ENCODE results near the gene ZSCAN1. TPM values are rescaled to one million over a fixed set of nuclear protein-coding genes. Genes with fewer than 3 reads are reported as not detected.

ZSCAN1 gene
- not detected in 2 replicates for total RNA-seq

GRCh38 chr19:58033741-58034476, at the start of gene ZSCAN1:
ZSCAN1 (plus strand) TSS chr19:58034025; CDS start chr19:58037837, 3,812 bp downstream.

GRCh38 chr19:58002384-58003173, 31.2 kb upstream of the ZSCAN1 start, which contains the start of gene ZNF606:
ZNF606 (minus strand) TSS chr19:58002820; CDS start chr19:58001319, 1,501 bp downstream.

GRCh38 chr19:58059003-58059670, 25.3 kb downstream of the ZSCAN1 start, which contains the start of gene ZNF135:
ZNF135 (plus strand) TSS chr19:58059282; CDS start chr19:58060003, 721 bp downstream.

GRCh38 chr19:58097781-58098681, 64.2 kb downstream of the ZSCAN1 start, which contains the start of gene ZSCAN18:
ZSCAN18 (minus strand) TSS chr19:58098231; CDS start chr19:58090267, 7,964 bp downstream.

Other genes with a start within 250 kb of the ZSCAN1 start
- 3.9 and 5.8 TPM in 2 replicates for gene ZNF552, start 219.1 kb upstream of the ZSCAN1 start, total RNA-seq
- gene ZNF587B, start 203.7 kb upstream of the ZSCAN1 start, total RNA-seq: 6.8 and 8.4 TPM in 2 replicates
- 12.7 and 15.6 TPM in 2 replicates for gene ZNF587, start 184.2 kb upstream of the ZSCAN1 start, total RNA-seq
- 4.1 and 4.3 TPM in 2 replicates for gene ZNF814, start 145.0 kb upstream of the ZSCAN1 start, total RNA-seq
- 5.5 and 6.1 TPM in 2 replicates for gene ZNF417, start 117.4 kb upstream of the ZSCAN1 start, total RNA-seq
- 3.0 and 7.7 TPM in 2 replicates for gene ZNF418, start 98.6 kb upstream of the ZSCAN1 start, total RNA-seq
- 2.1 and 2.5 TPM in 2 replicates for gene ZNF256, start 86.3 kb upstream of the ZSCAN1 start, total RNA-seq
- 0.13 TPM in 1 of 2 replicates, not detected in the other for gene C19orf18, start 59.5 kb upstream of the ZSCAN1 start, total RNA-seq
- 5.7 and 18.0 TPM in 2 replicates for gene ZNF606, start 31.2 kb upstream of the ZSCAN1 start, total RNA-seq
- gene ZNF135, start 25.3 kb downstream of the ZSCAN1 start, total RNA-seq: 1.1 and 5.5 TPM in 2 replicates
- 23.0 and 59.3 TPM in 2 replicates for gene ZSCAN18, start 64.2 kb downstream of the ZSCAN1 start, total RNA-seq
- 4.9 and 8.1 TPM in 2 replicates for gene ZNF329, start 116.8 kb downstream of the ZSCAN1 start, total RNA-seq
- gene ZNF274, start 149.0 kb downstream of the ZSCAN1 start, total RNA-seq: 11.1 and 13.7 TPM in 2 replicates
- 26.9 and 38.4 TPM in 2 replicates for gene ZNF544, start 194.9 kb downstream of the ZSCAN1 start, total RNA-seq
- gene ZNF8, start 244.9 kb downstream of the ZSCAN1 start, total RNA-seq: 4.6 and 10.0 TPM in 2 replicates

Data from mesangial cell (primary cell).